ENCODE measurements around the gene TIAM2. TPM values are rescaled to one million over a fixed set of nuclear protein-coding genes. Genes with fewer than 3 reads are reported as not detected.

The TIAM2 gene
- total RNA-seq, 4 donors from 2014 or later: 6.5 to 13.4 (median 10.7) TPM

DNA sequence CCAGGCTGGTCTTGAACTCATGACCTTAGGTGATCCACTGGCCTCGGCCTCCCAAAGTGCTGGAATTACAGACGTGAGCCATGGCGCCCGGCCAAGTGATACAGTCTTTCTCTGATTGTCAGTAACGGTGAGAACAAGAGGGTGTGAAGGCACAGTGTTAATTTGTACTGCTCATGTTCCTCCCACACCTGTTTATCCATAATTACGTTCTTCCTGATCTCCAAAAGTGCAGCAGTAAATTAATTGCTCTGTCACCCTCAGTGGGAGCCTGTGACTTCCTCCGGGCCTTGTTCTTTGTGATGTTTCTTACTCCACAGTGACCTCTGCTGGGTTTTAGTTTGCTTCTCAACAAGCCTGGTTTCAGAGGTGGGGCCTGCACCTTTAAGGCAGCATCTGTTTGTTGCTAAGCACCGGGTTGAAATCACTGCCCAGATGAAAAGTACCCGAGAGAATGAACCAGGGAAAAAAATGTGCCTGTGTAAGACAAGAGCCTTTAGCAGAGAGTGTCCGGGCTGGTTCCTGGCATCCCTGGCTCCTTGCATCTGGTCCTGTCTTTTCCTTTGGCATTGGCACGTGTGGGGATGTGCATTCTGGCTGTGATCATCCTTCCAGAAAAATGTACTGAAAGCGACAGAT lies 179.6 kb downstream of the TIAM2 start:
- no peak for TF ChIP-seq CTCF (IDR thresholded peaks at IDR 0.05; ENCODE audit: low read depth)

DNA sequence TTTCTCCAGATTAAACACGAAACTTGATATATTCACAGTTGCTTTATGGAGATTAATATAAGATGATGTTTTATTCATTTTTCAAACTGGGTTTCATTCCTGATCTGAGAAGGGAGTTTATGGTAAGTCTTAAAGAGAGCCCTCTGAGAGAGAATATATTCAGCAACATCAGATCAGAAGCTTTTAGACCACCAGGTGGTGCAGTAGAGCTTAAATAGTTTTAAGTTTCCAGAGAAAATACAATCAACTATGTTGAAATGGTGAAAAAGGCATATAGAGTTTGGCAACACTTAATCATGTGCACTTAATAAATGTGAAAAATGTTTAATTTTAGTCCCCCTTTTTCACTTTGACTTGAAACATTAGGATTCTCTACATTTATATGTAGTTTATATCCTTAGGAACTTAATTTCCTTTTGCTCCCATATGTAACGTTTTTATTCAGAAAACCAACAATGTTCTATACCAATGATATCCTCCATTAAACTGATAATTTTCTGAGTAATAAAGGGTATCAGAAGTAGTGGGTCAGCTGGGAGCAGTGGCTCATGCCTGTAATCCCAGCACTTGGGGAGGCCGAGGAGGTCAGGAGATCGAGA lies 182.3 kb downstream of the TIAM2 start:
- no peak for TF ChIP-seq CTCF (IDR thresholded peaks at IDR 0.05; ENCODE audit: low read depth)

GRCh38 chr6:155181498-155181897 lies 186.4 kb downstream of the TIAM2 start:
- TF ChIP-seq CTCF (IDR thresholded peaks at IDR 0.05; ENCODE audit: low read depth): no peak

DNA sequence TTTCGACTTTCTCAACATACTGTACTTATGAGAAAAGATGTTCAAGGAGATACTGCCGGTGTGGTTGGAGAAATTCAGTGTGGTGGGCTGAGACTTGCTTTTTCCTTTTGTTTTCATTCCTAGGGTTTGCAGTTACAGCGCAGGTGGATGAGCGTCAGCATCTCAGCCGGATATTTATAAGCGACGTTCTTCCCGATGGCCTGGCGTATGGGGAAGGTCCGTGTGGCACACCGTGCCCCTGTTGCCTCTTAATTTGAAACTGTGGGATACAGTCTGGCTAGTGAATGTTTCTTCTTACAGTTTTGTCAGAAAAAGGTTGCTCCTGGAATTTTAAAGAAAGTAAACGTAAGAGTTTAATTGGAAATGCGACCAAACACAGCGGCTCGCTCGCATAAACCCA lies 187.0 kb downstream of the TIAM2 start:
- TF ChIP-seq CTCF (IDR thresholded peaks at IDR 0.05; ENCODE audit: low read depth): no peak

GRCh38 chr6:155183095-155183494 lies 188.0 kb downstream of the TIAM2 start:
- no peak for TF ChIP-seq CTCF (IDR thresholded peaks at IDR 0.05; ENCODE audit: low read depth)

DNA sequence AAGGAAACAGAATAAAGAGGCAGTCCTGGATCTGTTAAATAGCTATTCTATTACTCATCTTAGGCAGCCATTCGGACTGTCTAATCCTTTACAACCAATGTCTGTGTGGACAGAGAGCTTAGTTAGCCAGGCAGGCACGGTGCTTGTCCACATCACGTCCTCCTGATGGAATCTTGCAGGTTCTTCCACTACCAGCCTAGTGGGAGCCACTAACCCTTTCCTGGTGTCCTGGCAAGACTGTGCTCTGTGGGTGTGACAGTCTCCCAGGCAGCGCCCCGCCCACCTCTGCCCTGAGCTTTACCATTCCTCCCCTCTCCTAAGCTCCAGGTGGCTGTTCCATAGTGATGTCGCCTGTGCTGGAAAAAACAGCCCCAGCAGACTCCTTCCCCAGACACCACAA lies 190.4 kb downstream of the TIAM2 start:
- no peak for TF ChIP-seq CTCF (IDR thresholded peaks at IDR 0.05; ENCODE audit: low read depth)

- TF ChIP-seq CTCF (IDR thresholded peaks at IDR 0.05; ENCODE audit: low read depth): no peak
These were observed 191.0 kb downstream of the TIAM2 start for GRCh38 chr6:155186052-155186658.

All from subcutaneous adipose tissue (tissue), 4 donors.